Inflammatory macrophage (primary cell): Measurements from ENCODE around the gene PPP1R2C.

Experiments used
- DNase-seq, 2 donors: peaks; one replicate each; pipeline ENCODE4 v3.0.0-alpha.2; 2020 to 2022
- total RNA-seq, 18 experiments: gene quantifications; one replicate each; lab custom pipeline; 2026; ENCODE audit warnings: mixed read lengths in 6 of 18, inconsistent platforms in 2 of 18; lab: John Stamatoyannopoulos, UW

The PPP1R2C gene
- total RNA-seq: 0 to 0.06 (median 0) reads per million in 18 experiments

GRCh38 chrX:42778096-42778495 lies at the start of gene PPP1R2C:
TSS of gene PPP1R2C (minus strand) at chrX:42778163. CDS start at chrX:42778079, 84 bp downstream.
- no peak for DNase-seq

- DNase-seq: no peak
Measured at GRCh38 chrX:42825201-42825600, 47.2 kb upstream of the PPP1R2C start.

GRCh38 chrX:42824541-42824940 lies 46.6 kb upstream of the PPP1R2C start:
- DNase-seq: no peak

GRCh38 chrX:42823443-42823842 lies 45.5 kb upstream of the PPP1R2C start:
- DNase-seq: no peak

GRCh38 chrX:42821803-42822443 lies 44.0 kb upstream of the PPP1R2C start:
- DNase-seq: no peak

DNA sequence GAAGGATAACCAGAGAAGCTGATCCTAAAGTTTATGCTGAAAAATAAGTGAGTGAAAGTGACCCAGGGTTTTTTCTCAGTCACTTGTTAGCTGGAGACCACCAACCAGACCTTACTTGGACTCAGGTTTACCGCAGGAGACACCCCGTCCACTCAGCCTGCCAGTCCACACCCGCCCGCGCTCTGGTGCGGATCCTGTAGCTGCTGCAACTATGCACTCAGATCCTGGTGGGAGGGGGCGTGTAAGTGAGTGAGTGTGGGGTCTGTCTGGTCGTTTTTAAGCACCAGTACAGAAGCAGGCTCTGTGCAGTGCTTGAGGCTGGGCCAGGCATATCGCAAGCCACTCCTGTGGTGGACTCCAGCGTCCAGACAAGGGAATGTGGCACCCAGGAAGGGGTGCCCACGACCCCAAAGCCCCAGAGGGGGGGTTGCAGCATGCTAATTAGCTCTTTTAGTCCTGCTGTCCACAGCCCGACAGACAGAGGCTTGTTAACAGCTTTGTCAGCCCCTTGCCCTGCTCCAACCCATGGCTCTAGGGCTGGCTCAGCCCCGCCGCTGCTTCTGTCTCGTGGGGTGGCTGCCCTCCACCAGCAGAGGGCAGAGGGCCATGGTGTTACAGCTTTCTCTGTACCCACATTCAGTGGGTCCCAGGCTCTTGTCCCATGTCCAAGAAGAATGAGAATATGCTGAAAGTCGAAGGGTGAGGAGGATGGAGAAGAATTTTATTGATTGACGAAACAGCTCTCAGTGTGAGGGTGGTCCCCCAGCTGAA lies 40.4 kb upstream of the PPP1R2C start:
- DNase-seq: no peak

DNA sequence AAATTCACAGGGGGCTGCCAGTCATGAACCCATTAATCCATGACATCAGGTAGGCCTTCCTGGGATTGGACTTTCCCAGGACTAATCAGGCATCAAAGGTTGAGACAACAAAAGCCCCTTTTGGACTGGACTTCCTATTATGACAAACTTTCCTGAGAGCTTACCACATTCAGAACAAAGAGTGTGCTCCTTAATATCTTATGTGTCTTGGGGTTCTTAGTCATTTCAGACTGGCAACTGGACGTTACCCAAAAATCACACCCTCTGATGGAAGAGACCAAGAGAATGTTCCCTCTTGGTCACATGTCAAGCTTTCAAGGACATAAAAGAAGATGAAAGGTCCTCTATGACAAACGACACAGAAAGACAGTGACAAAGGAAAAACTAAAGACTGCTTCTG lies 31.6 kb upstream of the PPP1R2C start:
- DNase-seq: no peak

DNA sequence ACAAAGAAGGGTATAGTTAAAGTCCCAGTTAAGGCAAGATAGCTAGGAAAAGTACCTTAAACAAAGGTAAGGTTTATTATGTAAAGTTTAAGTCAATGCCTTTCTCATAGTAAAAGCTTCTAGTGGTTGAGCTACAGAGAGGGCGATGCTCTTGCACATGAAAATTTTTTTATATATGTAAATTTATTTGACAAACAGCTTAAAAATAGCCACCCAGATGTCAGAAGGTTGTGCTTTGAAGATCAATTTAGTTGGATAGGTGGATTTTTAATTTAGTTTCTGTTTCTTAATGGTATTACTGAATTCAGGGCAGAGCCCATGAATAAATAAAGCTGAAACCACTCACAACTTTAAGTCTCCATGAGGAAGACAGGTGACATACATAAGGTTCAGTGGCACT lies 29.4 kb upstream of the PPP1R2C start:
- no peak for DNase-seq

DNA sequence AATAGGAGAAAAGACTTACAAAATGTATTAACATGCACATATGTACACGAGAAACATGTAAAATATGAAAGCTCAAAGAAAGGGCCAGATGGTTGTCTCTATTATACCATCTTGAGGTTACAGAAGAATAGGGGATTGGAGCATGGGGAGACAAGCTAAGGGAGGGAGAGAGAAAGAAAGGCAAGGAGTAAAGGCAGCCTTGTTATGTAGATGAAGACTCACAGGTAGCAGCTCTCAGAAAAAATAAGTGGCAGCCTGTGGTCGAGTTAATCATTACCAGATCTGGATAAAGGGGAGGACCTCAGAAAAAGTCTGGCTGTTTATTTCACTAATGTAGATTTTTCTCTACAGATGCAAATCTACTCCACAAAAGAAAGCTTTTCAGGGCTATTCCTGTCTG lies 26.6 kb upstream of the PPP1R2C start:
- DNase-seq: no peak

DNA sequence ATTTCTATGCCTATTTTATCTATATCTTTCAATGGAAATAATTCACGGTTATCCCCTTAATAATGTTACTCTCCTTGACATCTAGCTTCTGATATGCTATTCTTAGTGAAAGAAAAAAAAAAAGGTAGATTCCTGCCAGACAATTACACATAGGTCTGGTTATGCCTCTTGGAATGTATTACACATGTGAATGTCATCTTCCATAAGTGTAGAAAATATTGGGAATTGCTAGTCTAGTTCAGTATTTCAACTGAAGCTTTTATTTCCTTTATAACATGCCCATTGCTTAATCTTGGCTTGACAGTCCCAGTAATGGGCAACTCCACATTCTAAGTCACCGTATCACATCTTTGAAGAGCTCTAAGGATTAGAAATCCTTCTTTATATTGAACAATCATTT lies 25.4 kb upstream of the PPP1R2C start:
- DNase-seq: no peak

- no peak for DNase-seq
Measured at GRCh38 chrX:42797651-42798269, 19.8 kb upstream of the PPP1R2C start.

DNA sequence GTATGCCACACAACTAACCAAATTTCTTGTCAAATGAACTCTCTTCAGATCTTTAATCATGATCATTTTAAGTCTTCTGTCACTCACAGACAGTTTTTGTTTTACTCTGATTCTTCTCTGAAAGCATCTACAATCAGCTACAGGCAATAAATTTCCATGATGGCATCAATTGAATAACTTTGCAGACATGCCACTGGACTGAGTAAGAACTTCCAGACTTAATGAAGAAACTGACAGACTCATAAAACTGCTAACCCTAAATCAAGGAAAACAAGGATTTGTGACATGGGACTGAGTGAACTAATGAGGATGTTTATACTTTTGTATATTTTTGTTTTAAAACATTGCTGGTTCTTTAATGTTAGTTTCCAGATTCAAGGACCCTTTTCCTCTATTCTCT lies 5.5 kb upstream of the PPP1R2C start:
- DNase-seq: no peak

- DNase-seq: no peak
Measured at GRCh38 chrX:42776195-42776594, 1.8 kb downstream of the PPP1R2C start.

- no peak for DNase-seq
Measured at GRCh38 chrX:42772874-42773273, 5.1 kb downstream of the PPP1R2C start.

GRCh38 chrX:42771506-42772335 lies 6.2 kb downstream of the PPP1R2C start:
- no peak for DNase-seq

DNA sequence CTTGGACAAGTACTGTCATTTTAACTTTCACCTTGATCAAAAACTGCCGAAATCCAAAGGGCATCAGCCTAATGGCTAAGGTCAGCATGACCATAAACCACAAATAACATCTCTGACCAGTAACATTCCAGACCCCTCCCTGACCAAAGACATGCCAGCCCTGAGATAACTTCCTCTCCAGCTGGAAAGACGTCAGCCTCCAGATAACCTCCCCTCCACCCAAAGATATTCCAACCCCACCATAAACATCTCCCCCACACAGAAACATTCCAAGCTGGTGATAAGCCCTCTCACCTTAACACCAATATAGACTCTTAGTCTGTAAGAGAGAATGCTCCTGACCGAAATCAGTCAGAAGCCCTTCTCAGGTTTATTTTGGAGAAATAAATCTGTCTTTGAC lies 7.4 kb downstream of the PPP1R2C start:
- DNase-seq: no peak

GRCh38 chrX:42759881-42760280 lies 18.1 kb downstream of the PPP1R2C start:
- DNase-seq: no peak

DNA sequence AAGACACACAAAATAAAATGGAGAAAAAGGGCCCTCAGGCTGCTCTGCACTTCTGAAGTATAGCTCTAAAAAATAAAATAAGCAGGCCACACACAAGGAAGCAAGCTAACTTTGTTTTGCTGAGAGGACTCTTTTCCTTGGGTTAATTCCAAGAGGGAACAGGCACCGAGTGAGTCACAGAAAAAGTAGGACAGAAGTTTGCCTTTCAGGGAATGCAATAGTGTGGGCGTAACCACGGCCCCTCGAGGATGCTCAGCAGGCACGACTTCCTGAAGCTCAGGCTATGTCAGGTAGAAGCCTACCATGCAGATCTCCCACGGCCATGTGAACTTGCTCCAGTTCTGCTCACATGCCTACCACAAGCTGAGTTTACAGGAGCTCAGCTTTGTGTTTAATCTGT lies 22.1 kb downstream of the PPP1R2C start:
- no peak for DNase-seq

- no peak for DNase-seq
Measured at GRCh38 chrX:42754603-42755002, 23.4 kb downstream of the PPP1R2C start.

- no peak for DNase-seq
Measured at GRCh38 chrX:42754115-42754514, 23.8 kb downstream of the PPP1R2C start.

DNA sequence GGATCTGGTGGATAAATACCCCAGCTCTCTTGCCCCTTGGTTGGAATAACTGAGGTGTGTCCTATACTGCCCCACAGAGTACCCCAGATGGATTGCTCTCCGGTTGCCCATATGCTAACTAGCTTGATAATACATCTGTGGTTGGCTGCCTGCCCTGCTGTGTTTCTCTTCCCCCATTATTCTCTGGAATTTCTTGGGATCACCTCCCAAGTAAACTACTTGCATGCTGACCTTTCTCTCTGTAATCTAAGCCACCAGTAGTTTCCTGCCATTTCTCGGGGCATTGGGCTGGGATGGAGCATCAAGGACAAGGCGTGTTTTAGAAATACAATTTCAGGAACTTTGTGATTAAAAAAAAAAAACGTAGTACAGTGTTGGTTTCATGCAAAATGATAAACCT lies 25.2 kb downstream of the PPP1R2C start:
- DNase-seq: no peak

DNA sequence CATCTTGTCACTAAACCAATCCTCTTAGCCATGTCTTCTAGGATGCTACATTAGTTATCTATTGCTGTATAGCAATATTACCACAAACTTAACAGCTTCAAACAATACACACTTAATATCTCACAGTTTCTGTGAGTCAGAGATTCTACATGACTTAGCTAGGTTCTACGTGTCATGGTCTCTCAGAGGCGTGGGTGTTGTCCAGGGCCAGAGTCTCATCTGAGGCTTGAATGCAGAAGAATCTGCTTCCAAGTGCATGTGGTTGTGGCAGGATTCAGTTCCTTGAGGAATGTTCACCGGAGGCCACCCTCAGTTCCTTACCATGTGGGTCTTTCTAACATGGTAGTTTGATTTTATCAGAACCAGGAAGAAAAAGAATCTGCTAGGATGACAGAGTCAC lies 26.4 kb downstream of the PPP1R2C start:
- no peak for DNase-seq
